ENCODE data around the gene NUCKS1.

DNA sequence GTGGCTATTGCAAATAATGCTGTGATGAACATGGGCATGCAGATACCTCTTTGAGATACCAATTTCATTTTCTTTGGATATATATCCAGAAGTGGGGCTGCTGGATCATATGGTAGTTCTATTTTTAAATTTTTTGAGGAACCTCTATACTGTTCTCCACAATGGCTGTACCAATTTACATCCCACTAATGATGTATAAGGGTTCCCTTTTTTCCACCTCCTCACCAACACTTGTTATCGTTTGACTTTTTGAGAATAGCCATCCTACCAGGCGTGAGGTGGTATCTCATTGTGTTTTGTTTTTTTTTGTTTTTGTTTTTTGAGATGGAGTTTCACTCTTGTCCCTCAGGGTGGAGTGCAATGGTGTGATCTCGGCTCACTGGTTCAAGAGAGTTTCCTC, 6.6 kb upstream of the NUCKS1 start:
- TF ChIP-seq EZH2 (IDR thresholded peaks at IDR 0.05; ENCODE audit: low read length, unreplicated experiment): no peak
- TF ChIP-seq, protein P1, sequence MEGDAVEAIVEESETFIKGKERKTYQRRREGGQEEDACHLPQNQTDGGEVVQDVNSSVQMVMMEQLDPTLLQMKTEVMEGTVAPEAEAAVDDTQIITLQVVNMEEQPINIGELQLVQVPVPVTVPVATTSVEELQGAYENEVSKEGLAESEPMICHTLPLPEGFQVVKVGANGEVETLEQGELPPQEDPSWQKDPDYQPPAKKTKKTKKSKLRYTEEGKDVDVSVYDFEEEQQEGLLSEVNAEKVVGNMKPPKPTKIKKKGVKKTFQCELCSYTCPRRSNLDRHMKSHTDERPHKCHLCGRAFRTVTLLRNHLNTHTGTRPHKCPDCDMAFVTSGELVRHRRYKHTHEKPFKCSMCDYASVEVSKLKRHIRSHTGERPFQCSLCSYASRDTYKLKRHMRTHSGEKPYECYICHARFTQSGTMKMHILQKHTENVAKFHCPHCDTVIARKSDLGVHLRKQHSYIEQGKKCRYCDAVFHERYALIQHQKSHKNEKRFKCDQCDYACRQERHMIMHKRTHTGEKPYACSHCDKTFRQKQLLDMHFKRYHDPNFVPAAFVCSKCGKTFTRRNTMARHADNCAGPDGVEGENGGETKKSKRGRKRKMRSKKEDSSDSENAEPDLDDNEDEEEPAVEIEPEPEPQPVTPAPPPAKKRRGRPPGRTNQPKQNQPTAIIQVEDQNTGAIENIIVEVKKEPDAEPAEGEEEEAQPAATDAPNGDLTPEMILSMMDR (conservative IDR thresholded peaks at IDR 0.05; ENCODE audit: low read depth, low read length): no peak

All from PC-3 (cell line).